A549 (cell line): ENCODE data around the gene BBS9.

Experiments used
- CBX2 ChIP-seq: fragments of 200-600 bp; sonication (generic); IDR thresholded peaks from 2 replicates; pipeline ENCODE4 v1.6.1; 2016; ENCODE audit warnings: low read depth, mild to moderate bottlenecking, borderline replicate concordance
- CTCF ChIP-seq: fragments of >200 bp; sonication (Bioruptor Twin); formaldehyde crosslinking; IDR thresholded peaks from 3 replicates; pipeline ENCODE4 v1.5.1; 2016
- EP300 ChIP-seq, 2 experiments: fragments of >200 bp; sonication (Bioruptor Twin); formaldehyde crosslinking; IDR thresholded peaks; 2 replicates in 1 of 2; 3 replicates in 1 of 2; pipeline ENCODE4 v1.6.1; 2016 to 2017
- HEYL ChIP-seq: fragments of 250-450 bp; sonication (Bioruptor Pico); IDR thresholded peaks from 2 replicates; pipeline ENCODE4 v1.8.0; 2021; ENCODE audit warnings: mild to moderate bottlenecking, moderate library complexity
- MAFK ChIP-seq: fragments of 450-650 bp; IDR thresholded peaks from 2 replicates; pipeline ENCODE4 v1.6.1; 2014; ENCODE audit not compliant: partially characterized antibody
- MAX ChIP-seq: IDR thresholded peaks from 2 replicates; pipeline ENCODE4 v1.6.1; 2012
- MYC ChIP-seq: IDR thresholded peaks from 2 replicates; pipeline ENCODE4 v1.6.1; 2012; ENCODE audit warnings: mild to moderate bottlenecking, inconsistent platforms, low read length, improper control_type of control experiment, borderline replicate concordance
- NPAS2 ChIP-seq: fragments of 250-450 bp; sonication (Bioruptor Pico); IDR thresholded peaks from 2 replicates; pipeline ENCODE4 v1.8.0; 2022; ENCODE audit warnings: mild to moderate bottlenecking, moderate library complexity, borderline replicate concordance
- PBX3 ChIP-seq: IDR thresholded peaks from 2 replicates; pipeline ENCODE4 v1.6.1; 2012
- RNF2 ChIP-seq: fragments of 200-600 bp; sonication (generic); IDR thresholded peaks from 2 replicates; pipeline ENCODE4 v1.6.1; 2016; ENCODE audit warnings: low read depth, mild to moderate bottlenecking, antibody characterized with exemption, moderate library complexity, borderline replicate concordance
- USF2 ChIP-seq: fragments of 450-650 bp; IDR thresholded peaks from 2 replicates; pipeline ENCODE4 v1.6.1; 2014; ENCODE audit warnings: antibody characterized with exemption
- ZNF302 ChIP-seq: fragments of 250-450 bp; sonication (Bioruptor Pico); IDR thresholded peaks from 2 replicates; pipeline ENCODE4 v1.9.0; 2021; ENCODE audit warnings: inconsistent platforms, mild to moderate bottlenecking, moderate library complexity

GRCh38 chr7:33388332-33388731, 259.0 kb downstream of the BBS9 start:
- TF ChIP-seq NPAS2 (CRISPR knock-in tag) (no peak), CBX2 (no peak), PBX3 (no peak), CTCF (no peak), USF2 (no peak), HEYL (CRISPR knock-in tag) (no peak), EP300 (IDR thresholded peaks at IDR 0.05) (no peak), RNF2 (no peak), MAX (no peak), MYC (no peak), MAFK (no peak), ZNF302 (CRISPR knock-in tag) (no peak)
